Glomerular visceral epithelial cell (primary cell): ENCODE measurements around the gene CCNQ.

ENCODE experiments used
- DNase-seq: peaks from one replicate; pipeline ENCODE4 v3.0.0-alpha.2; 2016; ENCODE audit errors: extremely low spot score

CCNQ gene

GRCh38 chrX:153598541-153599191, at the start of gene CCNQ:
Gene CCNQ, minus strand, starts transcription at chrX:153599139. Its CDS starts 66 bp downstream, at chrX:153599073.
- DNase-seq = peak; percentile 25

GRCh38 chrX:153647461-153648357, 48.8 kb upstream of the CCNQ start:
- no peak for DNase-seq

- peak; percentile 31 for DNase-seq
Observed at GRCh38 chrX:153646620-153647373, 47.9 kb upstream of the CCNQ start, which contains the start of gene DUSP9. Gene DUSP9, plus strand, starts transcription at chrX:153647203. Its CDS starts 751 bp downstream, at chrX:153647954.

GRCh38 chrX:153645921-153646488, 47.1 kb upstream of the CCNQ start:
- DNase-seq = no peak

- no peak for DNase-seq
Observed at GRCh38 chrX:153645151-153645550, 46.2 kb upstream of the CCNQ start.

GRCh38 chrX:153644356-153645125, 45.6 kb upstream of the CCNQ start:
- DNase-seq = no peak

GRCh38 chrX:153643431-153644351, 44.8 kb upstream of the CCNQ start:
- no peak for DNase-seq

- no peak for DNase-seq
Observed at GRCh38 chrX:153642655-153643430, 43.9 kb upstream of the CCNQ start.

- DNase-seq = no peak
Observed at GRCh38 chrX:153642051-153642654, 43.2 kb upstream of the CCNQ start.

- no peak for DNase-seq
Observed at GRCh38 chrX:153641627-153642026, 42.7 kb upstream of the CCNQ start.

- DNase-seq = no peak
Observed at GRCh38 chrX:153640736-153641575, 42.0 kb upstream of the CCNQ start.

- DNase-seq = no peak
Observed at GRCh38 chrX:153640045-153640686, 41.2 kb upstream of the CCNQ start.

- DNase-seq = no peak
Observed at GRCh38 chrX:153639177-153640044, 40.5 kb upstream of the CCNQ start.

- DNase-seq = no peak
Observed at GRCh38 chrX:153638436-153639176, 39.7 kb upstream of the CCNQ start.

- DNase-seq = no peak
Observed at GRCh38 chrX:153638041-153638371, 39.1 kb upstream of the CCNQ start.
